ENCODE measurements around the gene MOGAT2.

DNA sequence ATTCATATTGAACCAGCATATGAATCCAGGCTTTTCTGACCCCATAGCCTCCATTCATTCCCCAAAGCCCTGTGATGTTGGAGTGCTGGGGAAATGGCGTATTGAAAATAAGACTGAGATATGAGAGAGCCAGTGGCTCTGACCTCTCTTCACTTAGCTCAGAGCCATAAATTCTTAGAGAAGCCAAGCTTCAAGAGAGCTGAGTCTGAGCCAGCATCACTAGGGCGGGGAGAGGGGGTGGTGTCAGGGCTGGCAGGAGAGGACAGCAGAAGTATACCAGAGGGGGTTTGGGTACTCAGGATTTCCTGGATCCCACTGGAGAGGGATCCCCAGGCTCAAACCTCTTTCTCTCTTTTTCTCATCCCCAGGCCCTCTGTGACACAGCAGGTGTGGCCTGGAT lies 16.7 kb upstream of the MOGAT2 start:
- TF ChIP-seq POLR2A (IDR thresholded peaks at IDR 0.05) (no peak), POLR2AphosphoS5 (IDR thresholded peaks at IDR 0.05) (no peak), EP300 (IDR thresholded peaks at IDR 0.05; ENCODE audit: low read depth) (no peak)
- TF ChIP-seq, protein P1, sequence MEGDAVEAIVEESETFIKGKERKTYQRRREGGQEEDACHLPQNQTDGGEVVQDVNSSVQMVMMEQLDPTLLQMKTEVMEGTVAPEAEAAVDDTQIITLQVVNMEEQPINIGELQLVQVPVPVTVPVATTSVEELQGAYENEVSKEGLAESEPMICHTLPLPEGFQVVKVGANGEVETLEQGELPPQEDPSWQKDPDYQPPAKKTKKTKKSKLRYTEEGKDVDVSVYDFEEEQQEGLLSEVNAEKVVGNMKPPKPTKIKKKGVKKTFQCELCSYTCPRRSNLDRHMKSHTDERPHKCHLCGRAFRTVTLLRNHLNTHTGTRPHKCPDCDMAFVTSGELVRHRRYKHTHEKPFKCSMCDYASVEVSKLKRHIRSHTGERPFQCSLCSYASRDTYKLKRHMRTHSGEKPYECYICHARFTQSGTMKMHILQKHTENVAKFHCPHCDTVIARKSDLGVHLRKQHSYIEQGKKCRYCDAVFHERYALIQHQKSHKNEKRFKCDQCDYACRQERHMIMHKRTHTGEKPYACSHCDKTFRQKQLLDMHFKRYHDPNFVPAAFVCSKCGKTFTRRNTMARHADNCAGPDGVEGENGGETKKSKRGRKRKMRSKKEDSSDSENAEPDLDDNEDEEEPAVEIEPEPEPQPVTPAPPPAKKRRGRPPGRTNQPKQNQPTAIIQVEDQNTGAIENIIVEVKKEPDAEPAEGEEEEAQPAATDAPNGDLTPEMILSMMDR (IDR thresholded peaks at IDR 0.05), result no peak
